Natural killer cell (primary cell): Measurements from ENCODE around the gene GRM7. TPM values are rescaled to one million over a fixed set of nuclear protein-coding genes. Genes with fewer than 3 reads are reported as not detected.
A peak's percentile ranks its signal among the peaks of the same experiment; 100 is the strongest.

Experiments used
- ATAC-seq, 3 donors: fragments of 150-1000 bp in 2 of 3; fragments of 200-7000 bp in 1 of 3; cut with Tn5 transposase; 1 replicate in 1 of 3; 2 replicates in 2 of 3; pipeline ENCODE4 v1.10.0; 2021; ENCODE audit warnings: mild to moderate bottlenecking in 2 of 3, moderate library complexity in 2 of 3
- DNase-seq, 2 donors: peaks; one replicate each; pipeline versions ENCODE4 v3.0.0 to v3.0.0-alpha.2; 2013 to 2021; ENCODE audit warnings: mixed read lengths in 1 of 2
- H3K27ac ChIP-seq: one replicate; pipeline ENCODE4 v1.5.1; 2013; ENCODE audit warnings: mild to moderate bottlenecking, low read length
- H3K27me3 ChIP-seq: one replicate; pipeline ENCODE4 v1.6.1; 2013; ENCODE audit warnings: low read length; ENCODE audit not compliant: control insufficient read depth, insufficient read depth
- H3K36me3 ChIP-seq: one replicate; pipeline ENCODE4 v1.6.1; 2013; ENCODE audit warnings: low read length; ENCODE audit not compliant: control insufficient read depth, insufficient read depth
- H3K4me1 ChIP-seq: one replicate; pipeline ENCODE4 v1.6.1; 2013; ENCODE audit warnings: low read length; ENCODE audit not compliant: control insufficient read depth, insufficient read depth
- H3K4me3 ChIP-seq: one replicate; pipeline ENCODE4 v1.5.1; 2013; ENCODE audit warnings: low read length
- H3K9me3 ChIP-seq: one replicate; pipeline ENCODE4 v1.6.1; 2013; ENCODE audit warnings: low read length; ENCODE audit not compliant: control insufficient read depth, insufficient read depth
- H3K27ac Mint-ChIP-seq, 2 donors: one replicate each; pipeline ENCODE4 v1.8.0; 2022; ENCODE audit warnings: mild to moderate bottlenecking in 2 of 2, mixed read lengths in 2 of 2, moderate library complexity in 1 of 2
- H3K27me3 Mint-ChIP-seq, 2 donors: one replicate each; pipeline ENCODE4 v1.8.0; 2022; ENCODE audit warnings: low read depth in 2 of 2, mixed read lengths in 2 of 2
- H3K36me3 Mint-ChIP-seq: one replicate; pipeline ENCODE4 v1.8.0; 2022; ENCODE audit warnings: mixed read lengths
- H3K4me1 Mint-ChIP-seq, 2 donors: one replicate each; pipeline ENCODE4 v1.8.0; 2022; ENCODE audit warnings: mixed read lengths in 2 of 2
- H3K4me3 Mint-ChIP-seq: one replicate; pipeline ENCODE4 v1.8.0; 2022; ENCODE audit warnings: mild to moderate bottlenecking, moderate library complexity, mixed read lengths
- H3K9me3 Mint-ChIP-seq, 2 donors: one replicate each; pipeline ENCODE4 v1.8.0; 2022; ENCODE audit warnings: mixed read lengths in 2 of 2
- CTCF ChIP-seq: fragments of 200-600 bp; IDR thresholded peaks from one replicate; pipeline ENCODE4 v1.8.0; 2022; ENCODE audit warnings: antibody characterized with exemption
- WGBS: methylation state at CpG from one replicate; pipeline ENCODE4 v1.1.7; 2013; ENCODE audit warnings: missing lambda C conversion rate; ENCODE audit not compliant: insufficient coverage; 5-methylcytosine and 5-hydroxymethylcytosine counted together
- intact Hi-C: fragments of 100-400 bp; cut with micrococcal nuclease; formaldehyde crosslinking; loops from one replicate; pipeline ENCODE4 v1.14.2; 2022
- total RNA-seq, 4 donors: library from RNA; stranded (reverse); fragments of 120-200 nt in 1 of 4; gene quantifications; one replicate each; pipeline versions ENCODE4 v1.2.3 to v1.2.4, GENCODE V29; 2013 to 2022

GRM7 gene
- total RNA-seq, 3 donors from 2014 or later (not counting 1 experiment from before 2014, with no cell fraction given) = not detected

GRCh38 chr3:7371693-7372572 lies 511.0 kb downstream of the GRM7 start:
- no peaks in the 10 kb centered on the region for H3K36me3 Mint-ChIP-seq
- no peak for ATAC-seq
- 76% methylated on average over 6 of the region's 7 CpGs for WGBS
- no peak overlapping the region for H3K4me3 ChIP-seq
- H3K4me1 Mint-ChIP-seq = peaks cover 10 to 12% of the 10 kb centered on the region in 2 donors
- no peak for DNase-seq
- H3K27ac Mint-ChIP-seq = no peak overlapping the region
- intact Hi-C loops = no loop called here
- H3K4me1 ChIP-seq = no peaks in the 10 kb centered on the region
- no peak overlapping the region for H3K27ac ChIP-seq
- H3K36me3 ChIP-seq = no peaks in the 10 kb centered on the region
- TF ChIP-seq CTCF = no peak
- H3K9me3 Mint-ChIP-seq = no peaks in the 10 kb centered on the region
- H3K9me3 ChIP-seq = no peaks in the 10 kb centered on the region
- no peaks in the 10 kb centered on the region for H3K27me3 ChIP-seq
- H3K27me3 Mint-ChIP-seq = no peaks in the 10 kb centered on the region
- no peak overlapping the region for H3K4me3 Mint-ChIP-seq

- H3K4me3 Mint-ChIP-seq = peak overlapping the region; percentile 15
Measured at GRCh38 chr3:7377103-7377502, 516.2 kb downstream of the GRM7 start.

DNA sequence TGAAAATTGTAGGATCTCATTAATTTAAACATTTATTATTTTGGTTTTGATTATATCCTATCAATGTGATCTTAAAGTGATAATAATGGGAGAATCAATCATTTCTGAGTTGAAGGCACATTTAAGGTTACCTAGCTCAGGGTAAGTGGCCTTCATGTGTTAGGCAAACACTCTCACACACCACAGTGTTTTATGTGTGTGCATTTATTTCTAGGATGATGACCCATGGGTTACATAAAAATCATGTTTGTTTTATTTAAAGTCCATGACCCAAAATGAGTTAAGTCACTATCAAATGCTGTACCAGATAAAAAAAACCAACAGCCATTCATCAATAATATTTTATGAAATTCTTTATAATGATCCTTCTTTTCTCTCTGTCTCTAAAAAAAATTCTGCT lies 520.8 kb downstream of the GRM7 start:
- Mint-ChIP-seq H3K27ac (no peak overlapping the region), H3K27me3 (no peaks in the 10 kb centered on the region), H3K4me1 (peaks cover 7 to 8% of the 10 kb centered on the region in 2 donors), H3K36me3 (no peaks in the 10 kb centered on the region), H3K9me3 (peaks cover 0 to 7% of the 10 kb centered on the region in 2 donors), H3K4me3 (no peak overlapping the region)
- no peak for DNase-seq
- H3K27me3 ChIP-seq = no peaks in the 10 kb centered on the region
- H3K36me3 ChIP-seq = no peaks in the 10 kb centered on the region
- ATAC-seq = no peak
- no peak overlapping the region for H3K4me3 ChIP-seq
- no peak for TF ChIP-seq CTCF
- no peaks in the 10 kb centered on the region for H3K9me3 ChIP-seq
- no peak overlapping the region for H3K27ac ChIP-seq
- intact Hi-C loops = no loop called here
- no peaks in the 10 kb centered on the region for H3K4me1 ChIP-seq

More at GRCh38 chr3:7377103-7377502, 516.2 kb downstream of the GRM7 start:
- TF ChIP-seq CTCF = no peak
- Mint-ChIP-seq H3K4me1 (peaks cover 16 to 18% of the 10 kb centered on the region in 2 donors), H3K27ac (peak overlapping the region in 1 of 2 donors; percentile 10), H3K27me3 (no peaks in the 10 kb centered on the region), H3K9me3 (no peaks in the 10 kb centered on the region), H3K36me3 (no peaks in the 10 kb centered on the region)
- no peaks in the 10 kb centered on the region for H3K36me3 ChIP-seq
- WGBS = 85% methylated on average over 2 of the region's 2 CpGs
- H3K4me3 ChIP-seq = no peak overlapping the region
- H3K4me1 ChIP-seq = no peaks in the 10 kb centered on the region
- intact Hi-C loops = no loop called here
- ATAC-seq (peak in 2 of 3 donors; percentile 62 to 64), DNase-seq (no peak)
- no peaks in the 10 kb centered on the region for H3K9me3 ChIP-seq
- no peak overlapping the region for H3K27ac ChIP-seq
- H3K27me3 ChIP-seq = no peaks in the 10 kb centered on the region
